Endodermal cell (in vitro differentiated cells): ENCODE results near the gene FAM107B. TPM values are rescaled to one million over a fixed set of nuclear protein-coding genes. Genes with fewer than 3 reads are reported as not detected.

Experiments used
- DNase-seq: peaks from one replicate; pipeline ENCODE4 v3.0.0-alpha.2; 2017
- H3K27ac ChIP-seq: 2 replicates; pipeline ENCODE4 v1.5.1; 2013; ENCODE audit warnings: mild to moderate bottlenecking, low read depth, low read length, moderate library complexity
- H3K27me3 ChIP-seq: 2 replicates; pipeline ENCODE4 v1.6.1; 2013; ENCODE audit warnings: mild to moderate bottlenecking, low read length, moderate library complexity; ENCODE audit not compliant: insufficient read depth, control insufficient read depth, poor library complexity, severe bottlenecking
- H3K36me3 ChIP-seq: 2 replicates; pipeline ENCODE4 v1.7.0; 2013; ENCODE audit warnings: mild to moderate bottlenecking, low read length, moderate library complexity; ENCODE audit not compliant: control insufficient read depth, insufficient read depth
- H3K4me1 ChIP-seq: one replicate; pipeline ENCODE4 v1.7.0; 2013; ENCODE audit warnings: low read length; ENCODE audit not compliant: control insufficient read depth, insufficient read depth
- H3K4me3 ChIP-seq: 2 replicates; pipeline ENCODE4 v1.5.1; 2013; ENCODE audit warnings: mild to moderate bottlenecking, low read length, moderate library complexity
- H3K9ac ChIP-seq: 2 replicates; pipeline ENCODE4 v1.6.1; 2013; ENCODE audit warnings: mild to moderate bottlenecking, low read length, moderate library complexity; ENCODE audit not compliant: poor library complexity, severe bottlenecking; ENCODE audit errors: extremely low read depth
- H3K9me3 ChIP-seq: 2 replicates; pipeline ENCODE4 v1.6.1; 2013; ENCODE audit warnings: mild to moderate bottlenecking, low read length, moderate library complexity; ENCODE audit not compliant: control insufficient read depth
- H3K27ac Mint-ChIP-seq: 2 replicates; pipeline ENCODE4 v1.8.0; 2020; ENCODE audit warnings: mixed read lengths
- H3K27me3 Mint-ChIP-seq: 2 replicates; pipeline ENCODE4 v1.8.0; 2021; ENCODE audit warnings: mild to moderate bottlenecking, mixed read lengths; ENCODE audit not compliant: insufficient read depth
- H3K36me3 Mint-ChIP-seq: 2 replicates; pipeline ENCODE4 v1.8.0; 2020; ENCODE audit warnings: low read depth, mixed read lengths
- H3K4me1 Mint-ChIP-seq: 2 replicates; pipeline ENCODE4 v1.8.0; 2020; ENCODE audit warnings: mixed read lengths
- H3K4me3 Mint-ChIP-seq: 2 replicates; pipeline ENCODE4 v1.8.0; 2020; ENCODE audit warnings: mild to moderate bottlenecking, moderate library complexity, mixed read lengths
- H3K9me3 Mint-ChIP-seq: 2 replicates; pipeline ENCODE4 v1.8.0; 2020; ENCODE audit warnings: mild to moderate bottlenecking, mixed read lengths
- CTCF ChIP-seq: fragments of 200-600 bp; sonication (generic); conservative IDR thresholded peaks from 2 replicates; pipeline ENCODE4 v1.5.0; 2021; ENCODE audit warnings: antibody characterized with exemption, mild to moderate bottlenecking
- WGBS, 2 experiments: methylation state at CpG; one replicate each; pipeline versions ENCODE4 v1.1.5 to v1.1.7; 2013; ENCODE audit warnings: missing lambda C conversion rate in 2 of 2, mixed read lengths in 1 of 2; ENCODE audit not compliant: insufficient coverage in 1 of 2, insufficient read length in 1 of 2; 5-methylcytosine and 5-hydroxymethylcytosine counted together
- total RNA-seq, 2 donors: library from RNA; stranded (reverse); fragmentation: NEBNext Ultra II Directional in 1 of 2; extraction: Animal tissue kit (Norgen Biotek cat#: 25700) in 1 of 2; gene quantifications; 2 replicates in 1 of 2; 3 replicates in 1 of 2; pipeline ENCODE4 v1.2.1, GENCODE V29; 2021

Gene FAM107B
- total RNA-seq, 2 donors from 2014 or later = 16.0 to 24.0 TPM

GRCh38 chr10:14595526-14596182, 179.0 kb downstream of the FAM107B start:
- WGBS, 2 experiments = 95 to 99% methylated on average over 10 to 11 of the region's 11 CpGs
- Histone ChIP-seq H3K4me1 (no peaks in the 10 kb centered on the region), H3K27me3 (no peaks in the 10 kb centered on the region), H3K9me3 (no peaks in the 10 kb centered on the region), H3K4me3 (no peak overlapping the region), H3K36me3 (peaks cover 42% of the 10 kb centered on the region), H3K9ac (no peak overlapping the region), H3K27ac (no peak overlapping the region)
- Mint-ChIP-seq H3K4me1 (no peaks in the 10 kb centered on the region), H3K36me3 (peaks cover 38% of the 10 kb centered on the region), H3K9me3 (no peaks in the 10 kb centered on the region), H3K27me3 (no peaks in the 10 kb centered on the region), H3K4me3 (no peak overlapping the region), H3K27ac (no peak overlapping the region)
- no peak for DNase-seq
- TF ChIP-seq CTCF = no peak

DNA sequence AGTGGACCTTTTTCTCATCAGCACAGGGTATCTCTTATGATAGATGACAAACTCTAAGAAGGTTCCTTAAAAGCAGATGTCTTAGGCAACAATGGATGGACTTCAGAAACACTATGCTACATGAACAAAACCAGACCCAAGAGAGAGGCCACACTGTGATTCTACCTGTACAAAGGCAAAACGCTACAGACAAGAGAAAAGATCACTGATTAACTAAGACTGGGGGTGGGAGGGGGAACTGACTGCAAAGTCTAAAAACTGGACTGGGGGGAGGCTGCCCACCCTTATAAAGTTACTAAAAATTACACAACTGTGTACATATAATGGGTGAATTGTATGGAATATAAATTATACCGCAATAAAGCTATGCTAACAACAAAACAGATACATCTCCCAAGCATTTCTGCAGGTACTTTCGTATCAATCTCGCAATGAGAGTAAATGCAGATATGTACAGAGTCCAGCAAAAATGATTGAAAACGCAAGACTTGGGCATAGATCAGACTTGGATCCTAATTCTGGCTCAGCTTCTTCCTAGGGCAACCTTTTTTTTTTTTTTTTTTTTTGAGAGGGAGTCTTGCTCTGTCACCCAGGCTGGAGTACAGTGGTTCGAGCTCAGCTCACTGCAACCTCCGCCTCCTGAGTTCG, 179.7 kb downstream of the FAM107B start:
- Mint-ChIP-seq H3K9me3 (no peaks in the 10 kb centered on the region), H3K27ac (no peak overlapping the region), H3K27me3 (no peaks in the 10 kb centered on the region), H3K4me3 (no peak overlapping the region), H3K4me1 (no peaks in the 10 kb centered on the region), H3K36me3 (peaks cover 34% of the 10 kb centered on the region)
- Histone ChIP-seq H3K27ac (no peak overlapping the region), H3K4me1 (no peaks in the 10 kb centered on the region), H3K9me3 (no peaks in the 10 kb centered on the region), H3K9ac (no peak overlapping the region), H3K4me3 (no peak overlapping the region), H3K36me3 (peaks cover 39% of the 10 kb centered on the region), H3K27me3 (no peaks in the 10 kb centered on the region)
- TF ChIP-seq CTCF = no peak
- 92 to 94% methylated on average over 5 to 8 of the region's 8 CpGs for WGBS, 2 experiments
- DNase-seq = no peak

- H3K27ac Mint-ChIP-seq = no peak overlapping the region
- 97 to 100% methylated on average over 1 of the region's 3 CpGs for WGBS, 2 experiments
- Histone ChIP-seq H3K9ac (no peak overlapping the region), H3K27me3 (no peaks in the 10 kb centered on the region), H3K27ac (no peak overlapping the region), H3K4me1 (no peaks in the 10 kb centered on the region), H3K36me3 (peaks cover 27% of the 10 kb centered on the region), H3K9me3 (no peaks in the 10 kb centered on the region), H3K4me3 (no peak overlapping the region)
- H3K4me1 Mint-ChIP-seq = no peaks in the 10 kb centered on the region
- H3K27me3 Mint-ChIP-seq = no peaks in the 10 kb centered on the region
- no peak overlapping the region for H3K4me3 Mint-ChIP-seq
- H3K9me3 Mint-ChIP-seq = no peaks in the 10 kb centered on the region
- no peak for DNase-seq
- peaks cover 25% of the 10 kb centered on the region for H3K36me3 Mint-ChIP-seq
- TF ChIP-seq CTCF = no peak
Observed at GRCh38 chr10:14593806-14594205, 180.9 kb downstream of the FAM107B start.
